ENCODE measurements around the gene CHRNB1.

The CHRNB1 gene

DNA sequence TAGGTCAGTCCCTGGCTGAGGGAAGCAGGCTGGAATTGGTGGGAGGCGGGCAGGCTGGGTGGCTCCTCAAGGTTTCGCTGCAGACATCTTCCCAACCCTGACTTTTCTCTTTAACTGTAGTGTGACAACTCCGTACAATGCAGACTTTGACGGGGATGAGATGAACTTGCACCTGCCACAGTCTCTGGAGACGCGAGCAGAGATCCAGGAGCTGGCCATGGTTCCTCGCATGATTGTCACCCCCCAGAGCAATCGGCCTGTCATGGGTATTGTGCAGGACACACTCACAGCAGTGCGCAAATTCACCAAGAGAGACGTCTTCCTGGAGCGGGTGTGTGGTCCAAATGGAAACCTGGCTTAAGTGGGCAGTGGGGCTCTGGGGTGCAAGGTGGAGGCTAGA lies 54.3 kb downstream of the CHRNB1 start:
- Histone ChIP-seq H2BK120ac (ENCODE audit: low read depth, low read length) (no peak overlapping the region), H3K14ac (ENCODE audit: low read length) (no peak overlapping the region), H3K4me2 (ENCODE audit: insufficient read depth, low read length, poor library complexity, severe bottlenecking) (no peak overlapping the region), H3K4ac (ENCODE audit: low read length) (no peak overlapping the region), H2AK5ac (ENCODE audit: low read depth, low read length) (no peak overlapping the region), H3K27me3 (ENCODE audit: control insufficient read depth in 3 of 3, insufficient read depth in 3 of 3, low read depth in 1 of 3, low read length in 3 of 3) (no peaks in the 10 kb centered on the region), H2BK5ac (ENCODE audit: low read length) (no peak overlapping the region), H3K9me3 (replicated peaks in 1 of 2; ENCODE audit: control insufficient read depth in 2 of 2, insufficient read depth in 1 of 2, low read depth in 1 of 2, low read length in 2 of 2) (no peaks in the 10 kb centered on the region), H3K4me3 (ENCODE audit: low read length in 2 of 2) (peak overlapping the region in 1 of 2 donors; percentile 36), H3K23ac (ENCODE audit: low read depth, low read length, poor library complexity) (peak overlapping the region; percentile 82), H3K9ac (ENCODE audit: low read depth, low read length, poor library complexity) (no peak overlapping the region), H4K91ac (ENCODE audit: low read depth, low read length, poor library complexity) (no peak overlapping the region), H3K27ac (replicated peaks; ENCODE audit: low read length) (no peak overlapping the region), H2BK15ac (ENCODE audit: low read length) (no peak overlapping the region), H3K18ac (ENCODE audit: low read length) (no peak overlapping the region), H3K4me1 (ENCODE audit: control insufficient read depth in 2 of 2, insufficient read depth in 1 of 2, low read depth in 1 of 2, low read length in 2 of 2) (no peaks in the 10 kb centered on the region), H3K36me3 (replicated peaks in 1 of 2; ENCODE audit: control insufficient read depth in 2 of 2, insufficient read depth in 2 of 2, low read length in 2 of 2) (peaks cover 76 to 97% of the 10 kb centered on the region in 2 donors), H4K8ac (ENCODE audit: low read depth, low read length) (no peak overlapping the region), H2BK12ac (ENCODE audit: low read length) (no peak overlapping the region), H3K79me1 (ENCODE audit: low read depth, low read length) (peaks cover 17% of the 10 kb centered on the region), H2AFZ (ENCODE audit: low read length) (no peak overlapping the region)
- no CpG with 5 or more reads among the region's 11 CpGs for WGBS, 2 donors (ENCODE audit: extremely low coverage in 2 of 2, insufficient read length in 2 of 2, insufficient replicate concordance in 1 of 2)
- no peak for DNase-seq (ENCODE audit: low spot score)

DNA sequence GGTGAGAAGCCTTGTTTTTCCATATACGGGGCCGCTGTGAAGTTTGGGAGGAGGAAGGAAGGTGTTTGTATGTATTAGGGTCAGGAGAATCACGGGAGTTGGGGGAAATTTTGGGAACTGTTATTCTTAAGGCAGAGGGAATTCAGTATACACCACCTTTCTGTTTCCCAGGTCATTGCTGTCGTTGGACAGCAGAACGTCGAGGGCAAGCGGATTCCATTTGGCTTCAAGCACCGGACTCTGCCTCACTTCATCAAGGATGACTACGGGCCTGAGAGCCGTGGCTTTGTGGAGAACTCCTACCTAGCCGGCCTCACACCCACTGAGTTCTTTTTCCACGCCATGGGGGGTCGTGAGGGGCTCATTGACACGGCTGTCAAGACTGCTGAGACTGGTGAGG lies 56.9 kb downstream of the CHRNB1 start:
- Histone ChIP-seq H3K27me3 (ENCODE audit: control insufficient read depth in 3 of 3, insufficient read depth in 3 of 3, low read depth in 1 of 3, low read length in 3 of 3) (no peaks in the 10 kb centered on the region), H3K4me1 (ENCODE audit: control insufficient read depth in 2 of 2, insufficient read depth in 1 of 2, low read depth in 1 of 2, low read length in 2 of 2) (no peaks in the 10 kb centered on the region), H4K8ac (ENCODE audit: low read depth, low read length) (no peak overlapping the region), H3K23ac (ENCODE audit: low read depth, low read length, poor library complexity) (no peak overlapping the region), H3K4me3 (ENCODE audit: low read length in 2 of 2) (no peak overlapping the region), H2AK5ac (ENCODE audit: low read depth, low read length) (no peak overlapping the region), H3K18ac (ENCODE audit: low read length) (no peak overlapping the region), H4K91ac (ENCODE audit: low read depth, low read length, poor library complexity) (no peak overlapping the region), H2BK5ac (ENCODE audit: low read length) (no peak overlapping the region), H3K27ac (replicated peaks; ENCODE audit: low read length) (no peak overlapping the region), H2BK120ac (ENCODE audit: low read depth, low read length) (no peak overlapping the region), H3K79me1 (ENCODE audit: low read depth, low read length) (peaks cover 10% of the 10 kb centered on the region), H3K9ac (ENCODE audit: low read depth, low read length, poor library complexity) (no peak overlapping the region), H3K9me3 (replicated peaks in 1 of 2; ENCODE audit: control insufficient read depth in 2 of 2, insufficient read depth in 1 of 2, low read depth in 1 of 2, low read length in 2 of 2) (no peaks in the 10 kb centered on the region), H2BK15ac (ENCODE audit: low read length) (no peak overlapping the region), H2AFZ (ENCODE audit: low read length) (no peak overlapping the region), H3K4ac (ENCODE audit: low read length) (no peak overlapping the region), H3K4me2 (ENCODE audit: insufficient read depth, low read length, poor library complexity, severe bottlenecking) (no peak overlapping the region), H3K14ac (ENCODE audit: low read length) (no peak overlapping the region), H2BK12ac (ENCODE audit: low read length) (no peak overlapping the region), H3K36me3 (replicated peaks in 1 of 2; ENCODE audit: control insufficient read depth in 2 of 2, insufficient read depth in 2 of 2, low read length in 2 of 2) (peaks cover 72 to 99% of the 10 kb centered on the region in 2 donors)
- no peak for DNase-seq (ENCODE audit: low spot score)
- 100% methylated on average over 1 of the region's 14 CpGs; no CpG with 5 or more reads in 1 of the 2 donors for WGBS, 2 donors (ENCODE audit: extremely low coverage in 2 of 2, insufficient read length in 2 of 2, insufficient replicate concordance in 1 of 2)

DNA sequence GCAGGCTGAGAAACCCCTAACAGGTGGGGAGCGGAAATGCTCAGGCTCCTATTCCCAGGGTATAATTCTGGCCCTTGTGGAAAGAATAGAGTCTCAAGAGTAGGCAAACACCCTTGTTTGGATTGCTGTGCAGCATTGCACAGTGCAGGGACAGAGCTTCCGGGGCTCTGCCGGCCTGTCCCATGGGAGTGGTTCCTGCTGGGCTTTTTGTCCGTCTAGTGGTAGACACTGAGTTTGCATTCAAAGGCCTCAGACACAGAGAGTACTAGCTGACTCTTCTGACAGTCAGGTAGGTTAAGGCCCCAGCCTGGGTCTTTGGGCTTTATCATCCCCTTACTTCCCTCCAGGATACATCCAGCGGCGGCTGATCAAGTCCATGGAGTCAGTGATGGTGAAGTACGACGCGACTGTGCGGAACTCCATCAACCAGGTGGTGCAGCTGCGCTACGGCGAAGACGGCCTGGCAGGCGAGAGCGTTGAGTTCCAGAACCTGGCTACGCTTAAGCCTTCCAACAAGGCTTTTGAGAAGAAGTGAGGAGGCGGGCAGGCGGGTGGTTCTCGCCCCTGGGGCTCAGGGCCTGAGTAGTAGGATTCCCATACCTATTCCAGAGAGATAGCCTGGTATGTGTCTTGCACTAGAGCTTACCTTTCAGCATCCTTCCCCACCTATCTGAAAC lies 57.4 kb downstream of the CHRNB1 start:
- Histone ChIP-seq H3K27me3 (ENCODE audit: control insufficient read depth in 3 of 3, insufficient read depth in 3 of 3, low read depth in 1 of 3, low read length in 3 of 3) (no peaks in the 10 kb centered on the region), H3K9ac (ENCODE audit: low read depth, low read length, poor library complexity) (no peak overlapping the region), H2BK120ac (ENCODE audit: low read depth, low read length) (no peak overlapping the region), H3K4me3 (ENCODE audit: low read length in 2 of 2) (no peak overlapping the region), H2BK12ac (ENCODE audit: low read length) (no peak overlapping the region), H3K36me3 (replicated peaks in 1 of 2; ENCODE audit: control insufficient read depth in 2 of 2, insufficient read depth in 2 of 2, low read length in 2 of 2) (peaks cover 68 to 99% of the 10 kb centered on the region in 2 donors), H2BK5ac (ENCODE audit: low read length) (no peak overlapping the region), H2AK5ac (ENCODE audit: low read depth, low read length) (no peak overlapping the region), H2BK15ac (ENCODE audit: low read length) (no peak overlapping the region), H4K8ac (ENCODE audit: low read depth, low read length) (no peak overlapping the region), H3K4ac (ENCODE audit: low read length) (no peak overlapping the region), H3K27ac (replicated peaks; ENCODE audit: low read length) (no peak overlapping the region), H3K79me1 (ENCODE audit: low read depth, low read length) (peaks cover 8% of the 10 kb centered on the region), H3K14ac (ENCODE audit: low read length) (no peak overlapping the region), H2AFZ (ENCODE audit: low read length) (no peak overlapping the region), H3K18ac (ENCODE audit: low read length) (no peak overlapping the region), H3K9me3 (replicated peaks in 1 of 2; ENCODE audit: control insufficient read depth in 2 of 2, insufficient read depth in 1 of 2, low read depth in 1 of 2, low read length in 2 of 2) (no peaks in the 10 kb centered on the region), H3K4me2 (ENCODE audit: insufficient read depth, low read length, poor library complexity, severe bottlenecking) (no peak overlapping the region), H3K23ac (ENCODE audit: low read depth, low read length, poor library complexity) (no peak overlapping the region), H4K91ac (ENCODE audit: low read depth, low read length, poor library complexity) (no peak overlapping the region), H3K4me1 (ENCODE audit: control insufficient read depth in 2 of 2, insufficient read depth in 1 of 2, low read depth in 1 of 2, low read length in 2 of 2) (no peaks in the 10 kb centered on the region)
- WGBS, 2 donors (ENCODE audit: extremely low coverage in 2 of 2, insufficient read length in 2 of 2, insufficient replicate concordance in 1 of 2), result no CpG with 5 or more reads among the region's 20 CpGs
- no peak for DNase-seq (ENCODE audit: low spot score)

DNA sequence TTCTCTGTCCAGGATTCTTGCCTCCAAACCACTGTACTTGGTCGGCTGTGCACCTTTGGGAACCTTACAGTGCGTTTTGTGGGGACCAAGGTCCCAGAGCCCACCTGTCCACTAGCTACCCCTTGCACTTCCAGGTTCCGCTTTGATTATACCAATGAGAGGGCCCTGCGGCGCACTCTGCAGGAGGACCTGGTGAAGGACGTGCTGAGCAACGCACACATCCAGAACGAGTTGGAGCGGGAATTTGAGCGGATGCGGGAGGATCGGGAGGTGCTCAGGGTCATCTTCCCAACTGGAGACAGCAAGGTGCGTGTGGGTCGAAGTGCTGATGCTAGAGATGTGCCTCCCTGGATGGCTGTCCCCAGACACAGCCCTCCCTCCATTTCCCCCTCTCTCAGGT lies 58.1 kb downstream of the CHRNB1 start:
- H4K91ac ChIP-seq (ENCODE audit: low read depth, low read length, poor library complexity), result no peak overlapping the region
- no peaks in the 10 kb centered on the region for H3K9me3 ChIP-seq (replicated peaks in 1 of 2; ENCODE audit: control insufficient read depth in 2 of 2, insufficient read depth in 1 of 2, low read depth in 1 of 2, low read length in 2 of 2)
- no peaks in the 10 kb centered on the region for H3K4me1 ChIP-seq (ENCODE audit: control insufficient read depth in 2 of 2, insufficient read depth in 1 of 2, low read depth in 1 of 2, low read length in 2 of 2)
- H3K4ac ChIP-seq (ENCODE audit: low read length), result no peak overlapping the region
- no peak overlapping the region for H3K23ac ChIP-seq (ENCODE audit: low read depth, low read length, poor library complexity)
- H2AK5ac ChIP-seq (ENCODE audit: low read depth, low read length), result no peak overlapping the region
- no peak overlapping the region for H2BK12ac ChIP-seq (ENCODE audit: low read length)
- WGBS, 2 donors (ENCODE audit: extremely low coverage in 2 of 2, insufficient read length in 2 of 2, insufficient replicate concordance in 1 of 2), result no CpG with 5 or more reads among the region's 14 CpGs
- no peak overlapping the region for H3K18ac ChIP-seq (ENCODE audit: low read length)
- H2BK15ac ChIP-seq (ENCODE audit: low read length), result no peak overlapping the region
- no peak overlapping the region for H3K27ac ChIP-seq (replicated peaks; ENCODE audit: low read length)
- H3K27me3 ChIP-seq (ENCODE audit: control insufficient read depth in 3 of 3, insufficient read depth in 3 of 3, low read depth in 1 of 3, low read length in 3 of 3), result no peaks in the 10 kb centered on the region
- H3K9ac ChIP-seq (ENCODE audit: low read depth, low read length, poor library complexity), result no peak overlapping the region
- peaks cover 6% of the 10 kb centered on the region for H3K79me1 ChIP-seq (ENCODE audit: low read depth, low read length)
- peaks cover 63 to 98% of the 10 kb centered on the region in 2 donors for H3K36me3 ChIP-seq (replicated peaks in 1 of 2; ENCODE audit: control insufficient read depth in 2 of 2, insufficient read depth in 2 of 2, low read length in 2 of 2)
- H2BK5ac ChIP-seq (ENCODE audit: low read length), result peak overlapping the region; percentile 35
- H3K4me3 ChIP-seq (ENCODE audit: low read length in 2 of 2), result no peak overlapping the region
- no peak overlapping the region for H2BK120ac ChIP-seq (ENCODE audit: low read depth, low read length)
- no peak overlapping the region for H2AFZ ChIP-seq (ENCODE audit: low read length)
- H4K8ac ChIP-seq (ENCODE audit: low read depth, low read length), result no peak overlapping the region
- H3K14ac ChIP-seq (ENCODE audit: low read length), result no peak overlapping the region
- no peak for DNase-seq (ENCODE audit: low spot score)
- no peak overlapping the region for H3K4me2 ChIP-seq (ENCODE audit: insufficient read depth, low read length, poor library complexity, severe bottlenecking)
